Right renal cortex interstitium (tissue), 3 donors: ENCODE measurements around the gene CBX5. TPM values are rescaled to one million over a fixed set of nuclear protein-coding genes. Genes with fewer than 3 reads are reported as not detected.
"Not testable (repeated sequence)": the region's sequence is repeated elsewhere in the genome, so short reads cannot be mapped to it uniquely, and the experiment has no call there.

Experiments
- DNase-seq, 3 donors: peaks; one replicate each; pipeline ENCODE4 v3.0.0-alpha.2; 2013; ENCODE audit warnings: low read depth in 3 of 3, low spot score in 2 of 3
- polyA plus RNA-seq, 3 donors: library from polyadenylated mRNA; unstranded; fragments of 120-200 nt; gene quantifications; one replicate each; pipeline ENCODE4 v1.2.1, GENCODE V29; 2013; ENCODE audit not compliant: insufficient read length in 3 of 3

Gene CBX5
- polyA plus RNA-seq, 3 donors: 118 to 129 (median 125) TPM

- DNase-seq: peak in 1 of 3 donors; percentile 73
These were observed 50.2 kb downstream of the CBX5 start for GRCh38 chr12:54229624-54230212.

- DNase-seq: no peak
These were observed 51.5 kb downstream of the CBX5 start for GRCh38 chr12:54228471-54228870.

- DNase-seq: not testable (repeated sequence)
These were observed 52.0 kb downstream of the CBX5 start for GRCh38 chr12:54227927-54228326.

- DNase-seq: no peak
These were observed 52.5 kb downstream of the CBX5 start for GRCh38 chr12:54227376-54227775.

GRCh38 chr12:54225666-54226065, 54.3 kb downstream of the CBX5 start:
- DNase-seq: no peak

- no peak for DNase-seq
These were observed 57.3 kb downstream of the CBX5 start for GRCh38 chr12:54222609-54223008.

GRCh38 chr12:54221402-54221984, 58.4 kb downstream of the CBX5 start:
- no peak for DNase-seq

- DNase-seq: no peak
These were observed 59.4 kb downstream of the CBX5 start for GRCh38 chr12:54220567-54220966.

GRCh38 chr12:54220092-54220557, 59.8 kb downstream of the CBX5 start:
- peak; percentile 81 to 86 (median 82) for DNase-seq

- DNase-seq: no peak
These were observed 62.1 kb downstream of the CBX5 start for GRCh38 chr12:54217774-54218241.

GRCh38 chr12:54216797-54217661, 62.9 kb downstream of the CBX5 start:
- DNase-seq: peak; percentile 80 to 92 (median 86)

- DNase-seq: no peak
These were observed 63.7 kb downstream of the CBX5 start for GRCh38 chr12:54215989-54216796.

- peak; percentile 67 to 88 (median 85) for DNase-seq
These were observed 65.1 kb downstream of the CBX5 start for GRCh38 chr12:54214553-54215406.

- DNase-seq: no peak
These were observed 66.8 kb downstream of the CBX5 start for GRCh38 chr12:54213079-54213478.

- no peak for DNase-seq
These were observed 68.0 kb downstream of the CBX5 start for GRCh38 chr12:54211920-54212319.

GRCh38 chr12:54210400-54210790, 69.5 kb downstream of the CBX5 start:
- DNase-seq: no peak

- no peak for DNase-seq
These were observed 71.3 kb downstream of the CBX5 start for GRCh38 chr12:54208591-54208990.

- peak in 1 of 3 donors; percentile 75 for DNase-seq
These were observed 72.2 kb downstream of the CBX5 start for GRCh38 chr12:54207539-54208294.

- DNase-seq: no peak
These were observed 73.1 kb downstream of the CBX5 start for GRCh38 chr12:54206791-54207190.
